Activated CD8-positive, alpha-beta memory T cell treated with anti-CD3 and anti-CD28 coated beads for 48 hours (primary cell): ENCODE results near the gene NEDD8.
"Not testable (repeated sequence)": the region's sequence is repeated elsewhere in the genome, so short reads cannot be mapped to it uniquely, and the experiment has no call there.

Experiments used
- DNase-seq, 3 experiments: peaks; one replicate each; pipeline ENCODE4 v3.0.0-alpha.2; 2020; ENCODE audit warnings: low read depth in 2 of 3, low spot score in 2 of 3

Gene NEDD8

GRCh38 chr14:24249230-24250021 lies 17.3 kb upstream of the NEDD8 start:
- DNase-seq: no peak

- no peak for DNase-seq
Observed at GRCh38 chr14:24247422-24247821, 15.3 kb upstream of the NEDD8 start.

GRCh38 chr14:24246765-24247212 lies 14.6 kb upstream of the NEDD8 start:
- DNase-seq: no peak

- DNase-seq: not testable (repeated sequence)
Observed at GRCh38 chr14:24245350-24245749, 13.2 kb upstream of the NEDD8 start.

GRCh38 chr14:24243336-24243836 lies 11.2 kb upstream of the NEDD8 start:
- DNase-seq: no peak

GRCh38 chr14:24241829-24242443 lies 9.8 kb upstream of the NEDD8 start:
- DNase-seq: peak in 1 of 3 experiments; percentile 82

GRCh38 chr14:24240110-24240918 lies 8.1 kb upstream of the NEDD8 start:
- no peak for DNase-seq

- DNase-seq: no peak
Observed at GRCh38 chr14:24238527-24239037, 6.4 kb upstream of the NEDD8 start.

GRCh38 chr14:24238123-24238522 lies 6.0 kb upstream of the NEDD8 start:
- no peak for DNase-seq

GRCh38 chr14:24237463-24237955 lies 5.3 kb upstream of the NEDD8 start:
- DNase-seq: no peak

- no peak for DNase-seq
Observed at GRCh38 chr14:24236689-24237462, 4.7 kb upstream of the NEDD8 start.

GRCh38 chr14:24235804-24236688 lies 3.9 kb upstream of the NEDD8 start:
- DNase-seq: no peak

- DNase-seq: no peak
Observed at GRCh38 chr14:24234095-24235005, 2.2 kb upstream of the NEDD8 start.

- DNase-seq: no peak
Observed at GRCh38 chr14:24233538-24233866, 1.3 kb upstream of the NEDD8 start.

- no peak for DNase-seq
Observed at GRCh38 chr14:24232645-24233537, 724 bp upstream of the NEDD8 start, which contains the start of gene GMPR2. GMPR2 (plus strand) TSS chr14:24232929; CDS start chr14:24233254, 325 bp downstream.

GRCh38 chr14:24231263-24232120 lies 675 bp downstream of the NEDD8 start:
- no peak for DNase-seq
